Measurements from ENCODE around the gene PATL1.

GRCh38 chr11:59710136-59710847 lies 41.5 kb upstream of the PATL1 start:
- TF ChIP-seq POLR2A (IDR thresholded peaks at IDR 0.05) (no peak), CTCF (IDR thresholded peaks at IDR 0.05) (no peak)
